Forelimb muscle (tissue), 1 donor: ENCODE measurements around the gene ASF1A. TPM values are rescaled to one million over a fixed set of nuclear protein-coding genes. Genes with fewer than 3 reads are reported as not detected.

Experiments used
- DNase-seq: peaks from one replicate; pipeline ENCODE4 v3.0.0-alpha.2; 2013; ENCODE audit warnings: low read depth
- polyA plus RNA-seq: library from polyadenylated mRNA; unstranded; fragments of 120-200 nt; gene quantifications from one replicate; pipeline ENCODE4 v1.2.1, GENCODE V29; 2013; ENCODE audit not compliant: insufficient read length

The ASF1A gene
- polyA plus RNA-seq, 1 donor = 16.4 TPM

DNA sequence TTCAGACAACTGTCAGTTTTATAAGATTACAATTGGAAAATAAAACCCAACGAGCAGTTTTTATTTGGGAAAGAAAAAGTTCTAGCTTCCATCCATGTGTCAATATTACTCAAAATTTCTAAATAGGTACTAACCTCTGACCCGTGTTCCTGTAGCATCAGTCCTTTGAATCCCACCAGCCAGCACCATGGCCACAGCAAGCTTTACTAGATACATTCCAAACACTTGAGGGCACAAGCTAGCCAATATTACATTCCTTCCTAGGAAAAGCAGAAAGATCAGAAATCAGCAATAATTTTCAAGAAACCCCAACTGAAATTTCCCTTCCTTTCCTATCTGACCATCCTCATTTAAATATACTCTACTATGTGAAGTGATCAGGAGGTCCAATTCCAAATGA lies 19.2 kb downstream of the ASF1A start:
- no peak for DNase-seq

- DNase-seq = no peak
Measured at GRCh38 chr6:118914598-118914997, 20.6 kb downstream of the ASF1A start.

DNA sequence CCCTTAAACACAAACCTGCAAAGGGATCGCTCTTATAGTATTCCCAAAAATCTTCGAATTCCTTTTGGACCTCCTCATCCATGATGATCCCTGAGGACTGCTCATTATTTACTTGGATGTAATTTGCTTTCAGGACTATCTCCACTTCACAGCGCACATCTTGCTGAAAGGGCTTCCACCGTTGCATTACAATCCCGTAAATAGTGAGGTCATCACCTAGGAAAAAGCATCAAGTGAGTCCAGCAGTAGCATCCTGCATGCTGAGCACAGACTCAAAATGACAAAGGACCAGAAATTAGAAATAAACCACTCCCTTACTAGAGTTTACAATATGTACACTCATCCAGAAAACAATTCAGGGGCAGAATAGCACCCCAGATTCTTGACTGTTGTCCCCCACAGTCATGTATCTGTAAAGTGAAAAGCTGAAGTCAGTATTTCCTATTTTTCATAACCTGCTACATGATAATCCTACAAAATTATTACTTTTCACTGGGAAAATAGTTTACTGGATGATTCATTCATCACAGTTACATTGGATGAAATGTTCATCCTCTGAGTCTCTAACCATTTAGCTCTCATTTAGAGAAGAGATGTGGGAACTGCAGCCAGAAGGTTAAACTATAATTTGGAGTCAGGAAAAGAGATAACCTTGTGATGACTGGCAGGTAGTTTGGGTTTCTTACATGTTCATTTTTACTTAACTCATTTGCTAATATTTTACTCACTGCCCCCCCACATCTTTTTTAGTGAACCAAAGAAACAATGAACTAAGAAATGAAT lies 23.8 kb downstream of the ASF1A start:
- no peak for DNase-seq

- DNase-seq = no peak
Measured at GRCh38 chr6:118918329-118918725, 24.4 kb downstream of the ASF1A start.

DNA sequence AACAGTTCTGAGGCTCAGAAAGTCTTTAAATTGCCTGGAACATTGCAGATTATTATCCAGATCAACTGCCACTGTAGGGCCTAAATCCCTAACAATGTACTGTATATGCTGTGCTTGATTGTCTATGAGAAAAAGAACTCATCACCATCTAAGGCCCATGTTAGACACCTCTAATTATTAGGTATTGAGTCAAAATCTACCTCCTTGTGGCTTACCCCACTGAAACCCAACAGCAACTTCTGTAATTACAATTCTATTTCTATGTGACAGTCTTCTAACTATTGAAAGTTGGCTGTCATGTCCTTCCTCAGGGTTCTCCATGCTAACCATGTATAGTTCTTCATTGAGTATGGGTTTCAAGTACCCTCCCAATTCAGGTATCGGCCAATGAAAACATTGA lies 27.1 kb downstream of the ASF1A start:
- no peak for DNase-seq

DNA sequence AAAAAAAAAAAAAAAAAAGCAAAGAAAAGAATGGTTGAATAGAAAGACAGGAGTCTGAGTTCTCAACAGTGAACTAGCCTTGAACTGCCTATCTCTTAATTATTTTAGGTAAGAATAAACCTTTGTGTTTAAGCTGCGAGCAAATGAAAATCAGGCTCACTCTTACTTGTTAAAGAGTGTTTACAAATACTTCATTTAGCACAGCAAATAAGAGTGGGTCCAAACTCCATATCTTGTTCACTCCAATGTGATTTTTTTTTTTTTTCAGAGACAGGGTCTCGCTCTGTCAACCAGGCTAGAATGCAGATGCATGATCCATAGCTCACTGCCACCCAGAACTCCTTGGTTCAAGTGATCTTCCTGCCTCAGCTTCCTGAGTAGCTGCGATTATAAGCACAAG lies 29.1 kb downstream of the ASF1A start:
- DNase-seq = no peak

DNA sequence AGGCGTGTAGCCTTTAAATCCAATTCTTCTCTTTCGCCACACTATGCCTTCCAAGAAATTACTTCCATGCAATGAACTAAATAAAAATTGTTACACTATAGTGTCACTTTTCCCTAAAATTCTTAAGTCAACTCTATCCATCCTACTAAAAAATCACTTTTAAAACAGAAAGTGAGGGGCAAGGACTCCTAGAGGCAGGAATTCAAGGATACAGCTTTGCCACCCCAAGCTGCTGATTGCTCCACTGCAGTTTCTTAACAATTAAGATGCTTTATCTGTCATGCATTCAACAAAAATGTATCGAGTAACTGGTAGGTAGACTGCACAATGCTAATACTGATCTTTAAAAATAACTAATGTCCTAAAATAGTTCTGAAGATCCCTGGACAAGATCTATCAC lies 36.7 kb downstream of the ASF1A start:
- DNase-seq = no peak

DNA sequence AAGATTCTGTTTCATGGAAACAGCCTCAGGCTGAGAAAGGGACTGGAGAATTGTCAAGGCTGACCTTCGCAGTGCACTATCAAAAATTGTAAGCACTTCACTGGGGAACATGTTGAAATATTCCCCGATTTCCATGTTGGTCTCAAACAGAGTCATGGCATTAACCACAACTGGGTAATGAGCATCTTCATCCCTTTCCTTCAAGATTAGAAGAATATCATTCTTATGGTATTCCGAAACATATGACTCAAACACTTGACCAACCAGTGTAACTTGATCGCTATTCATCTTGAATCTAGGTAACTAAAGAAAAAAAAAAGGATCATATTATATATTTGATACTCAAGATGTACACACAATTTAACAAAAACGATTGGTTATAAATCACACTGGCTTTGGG lies 37.5 kb downstream of the ASF1A start:
- DNase-seq = no peak

DNA sequence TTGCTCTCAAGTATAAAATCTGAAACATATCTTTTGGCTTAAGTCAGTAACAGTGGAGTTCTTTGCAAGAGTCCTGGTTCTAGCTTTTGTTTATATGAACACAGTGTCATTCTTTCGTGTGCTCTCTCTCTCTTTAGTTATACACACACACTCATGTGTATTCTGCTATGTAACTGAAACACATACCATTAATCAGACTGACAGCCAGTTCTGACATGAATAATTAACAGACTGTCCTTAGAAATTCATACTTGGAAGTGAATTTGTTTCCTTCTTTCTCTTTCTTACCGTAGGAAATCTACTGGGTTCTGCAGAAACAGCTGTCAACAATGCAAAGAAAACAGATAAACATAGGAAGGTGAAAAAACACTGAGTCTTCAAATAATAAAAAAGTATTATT lies 38.5 kb downstream of the ASF1A start:
- DNase-seq = no peak

DNA sequence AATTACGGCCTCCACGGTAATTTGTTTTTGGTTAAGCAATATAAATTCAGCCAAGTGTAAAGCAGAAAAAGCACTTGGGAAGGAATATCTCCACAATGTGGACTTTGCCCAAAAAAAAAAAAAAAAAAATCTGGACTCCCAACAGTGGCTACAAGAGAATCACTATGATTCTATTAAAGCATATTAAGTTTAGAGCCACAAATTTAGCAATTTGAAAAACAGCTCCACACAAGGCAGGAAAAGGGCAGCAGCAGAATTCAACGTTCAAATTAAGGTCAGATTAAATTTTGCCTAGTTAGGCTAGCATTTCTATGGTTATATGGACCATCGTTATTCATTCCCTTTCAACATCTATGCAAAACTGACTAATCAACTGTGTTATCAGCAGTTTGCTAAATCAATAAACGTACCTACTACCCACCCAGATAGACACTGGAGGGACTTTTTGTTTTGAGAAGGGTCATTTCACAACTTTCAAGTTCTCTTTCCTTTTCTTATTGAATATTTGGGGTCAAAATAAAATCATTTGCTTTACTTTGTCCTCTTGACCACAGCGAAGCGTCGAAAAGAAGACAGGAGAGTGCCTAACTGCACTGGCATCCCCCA lies 40.0 kb downstream of the ASF1A start:
- no peak for DNase-seq

DNA sequence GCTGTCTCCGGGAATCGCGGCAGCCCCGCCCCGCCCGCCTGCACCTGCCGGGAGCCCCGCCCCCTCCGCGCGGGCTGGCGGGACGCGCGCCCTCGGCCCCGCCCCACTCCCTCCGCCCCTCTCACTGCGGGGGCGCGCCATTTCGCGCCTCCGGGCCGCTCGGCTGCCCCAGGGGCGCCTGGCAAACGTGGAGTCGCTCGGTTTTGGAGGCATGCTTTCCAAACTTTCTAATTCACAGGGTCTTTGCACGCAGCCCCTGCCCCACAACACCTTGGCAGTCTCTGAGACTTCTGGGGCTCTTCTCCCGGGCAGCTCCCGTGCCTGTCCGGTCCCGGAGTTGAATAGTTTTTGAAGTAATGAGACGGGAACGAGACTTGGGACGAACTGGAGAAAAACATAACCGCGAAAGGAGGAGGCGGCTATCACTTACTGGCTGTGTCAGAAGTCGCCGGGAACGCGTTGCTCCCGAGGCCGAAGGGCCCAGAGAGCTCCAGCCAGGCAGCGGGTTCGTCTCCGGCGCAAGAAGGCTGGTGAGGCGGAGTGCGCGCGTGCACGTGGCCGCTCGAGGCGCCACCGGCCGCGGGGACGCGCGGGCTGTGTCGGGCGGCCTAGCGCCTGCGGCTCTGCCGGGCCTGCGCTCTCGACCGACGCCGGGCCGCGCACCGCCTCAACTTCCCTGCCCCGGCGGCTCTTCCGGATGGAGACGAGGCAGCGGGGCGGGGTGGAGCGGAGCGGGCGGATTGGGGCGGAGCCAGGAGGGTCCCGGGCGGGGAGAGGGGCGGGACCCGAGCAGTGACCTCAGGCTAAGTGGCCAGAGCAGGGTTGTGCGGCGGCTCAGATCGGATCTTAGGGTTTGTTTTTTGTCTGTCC lies 40.7 kb downstream of the ASF1A start, which contains the start of gene MCM9:
Gene MCM9 (minus strand): TSS at position 699 of the 870 bp plus-strand sequence. CDS start 3,436 bp downstream, outside the sequence.
- DNase-seq = peak; percentile 62

- peak; percentile 6 for DNase-seq
Measured at GRCh38 chr6:118935331-118935668, 41.3 kb downstream of the ASF1A start.

DNA sequence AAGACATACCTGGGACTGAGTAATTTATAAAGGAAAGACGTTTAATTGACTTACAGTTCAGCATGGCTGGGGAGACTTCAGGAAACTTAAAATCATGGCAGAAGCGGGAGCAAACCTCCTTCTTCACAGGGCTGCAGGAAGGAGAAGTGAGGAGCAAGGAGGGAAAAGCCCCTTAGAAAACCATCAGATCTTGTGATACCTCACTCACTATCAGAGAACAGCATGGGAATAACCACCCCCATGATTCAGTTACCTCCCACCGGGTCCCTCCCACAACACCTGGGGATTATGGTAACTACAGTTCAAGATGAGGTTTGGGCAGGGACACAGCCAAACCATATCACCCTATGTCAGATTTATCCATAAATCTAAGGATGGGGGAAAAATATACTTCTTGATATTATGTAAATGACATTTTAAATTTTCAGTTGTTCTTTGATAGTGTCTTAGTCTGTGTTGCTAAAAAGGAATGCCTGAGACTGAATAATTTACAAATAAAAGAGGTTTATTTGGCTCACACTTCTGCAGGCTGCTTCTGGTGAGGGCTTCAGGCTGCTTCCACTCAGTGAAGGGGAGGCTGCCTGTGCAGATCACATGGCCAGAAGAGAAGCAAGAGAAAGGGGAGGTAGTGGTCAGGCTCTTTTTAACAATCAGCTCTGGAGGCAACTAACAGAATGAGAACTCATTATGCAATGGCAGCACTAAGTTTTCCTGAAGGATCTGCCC lies 42.2 kb downstream of the ASF1A start:
- DNase-seq = no peak

DNA sequence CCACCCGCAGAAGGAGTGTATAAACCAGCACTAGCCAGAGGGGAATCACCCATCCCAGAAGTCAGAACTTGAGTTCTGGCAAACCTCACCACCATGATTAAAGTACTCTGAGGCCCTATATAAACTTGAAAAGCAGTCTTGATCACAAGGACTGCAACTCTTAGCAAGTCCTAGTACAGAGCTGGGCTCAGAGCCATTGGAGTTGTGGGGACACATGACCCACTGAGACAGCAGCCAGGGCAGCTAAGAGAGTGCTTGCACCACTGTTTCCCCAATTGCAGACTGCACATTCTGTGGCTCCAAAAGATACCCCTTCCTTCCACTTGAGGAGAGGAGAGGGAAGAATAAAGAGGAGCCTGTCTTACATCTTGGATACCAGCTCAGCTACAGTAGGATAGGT lies 45.7 kb downstream of the ASF1A start:
- no peak for DNase-seq

- DNase-seq = no peak
Measured at GRCh38 chr6:118940770-118941169, 46.8 kb downstream of the ASF1A start.

GRCh38 chr6:118945217-118945616 lies 51.3 kb downstream of the ASF1A start:
- no peak for DNase-seq

DNA sequence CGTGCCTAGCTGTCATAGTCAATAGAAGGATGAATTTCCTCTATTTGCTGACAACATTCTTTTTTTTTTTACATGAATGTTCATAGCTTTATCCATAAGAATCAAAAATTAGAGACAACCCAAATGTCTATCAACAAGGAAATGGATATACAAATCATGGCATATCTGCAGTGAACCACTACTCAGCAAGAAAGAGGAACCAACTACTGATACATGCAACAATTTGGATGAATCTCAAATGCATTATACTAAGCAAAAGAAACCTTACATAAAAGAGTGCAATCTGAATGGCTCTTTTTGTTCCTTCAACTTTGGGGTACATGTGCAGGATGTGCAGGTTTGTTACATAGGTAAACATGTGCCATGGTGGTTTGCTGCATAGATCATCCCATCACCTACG lies 58.7 kb downstream of the ASF1A start:
- DNase-seq = no peak

GRCh38 chr6:118953391-118953790 lies 59.4 kb downstream of the ASF1A start:
- peak; percentile 5 for DNase-seq
